WTC11 (cell line): ENCODE data around the gene USP47. TPM values are rescaled to one million over a fixed set of nuclear protein-coding genes. Genes with fewer than 3 reads are reported as not detected.

Source experiments
- ELF4 ChIP-seq: sonication (generic); formaldehyde crosslinking; IDR thresholded peaks from 2 replicates; pipeline ENCODE4 v1.8.1; 2022; ENCODE audit warnings: low read depth, mild to moderate bottlenecking, moderate library complexity, missing genetic modification reagents
- ESRRA ChIP-seq: sonication (generic); formaldehyde crosslinking; IDR thresholded peaks from 2 replicates; pipeline ENCODE4 v1.8.1; 2022; ENCODE audit warnings: mild to moderate bottlenecking, missing genetic modification reagents, borderline replicate concordance
- FOXJ3 ChIP-seq: sonication (generic); formaldehyde crosslinking; IDR thresholded peaks from 2 replicates; pipeline ENCODE4 v1.9.0; 2021; ENCODE audit warnings: missing genetic modification reagents, mild to moderate bottlenecking, borderline replicate concordance
- GABPB1 ChIP-seq: sonication (generic); formaldehyde crosslinking; IDR thresholded peaks from 2 replicates; pipeline ENCODE4 v1.8.1; 2023; ENCODE audit warnings: mild to moderate bottlenecking, missing genetic modification reagents
- GRHL2 ChIP-seq: fragments of 250-450 bp; sonication (Bioruptor Pico); IDR thresholded peaks from 2 replicates; pipeline ENCODE4 v1.8.0; 2022; ENCODE audit warnings: mild to moderate bottlenecking, moderate library complexity; ENCODE audit not compliant: insufficient replicate concordance, severe bottlenecking
- GTF2I ChIP-seq: fragments of 250-450 bp; sonication (Bioruptor Pico); conservative IDR thresholded peaks from 2 replicates; pipeline ENCODE4 v1.4.0; 2021; ENCODE audit warnings: mild to moderate bottlenecking
- HMGA2 ChIP-seq: fragments of 250-450 bp; sonication (Bioruptor Pico); IDR thresholded peaks from 2 replicates; pipeline ENCODE4 v1.4.0; 2021; ENCODE audit warnings: mild to moderate bottlenecking, moderate library complexity
- MXD4 ChIP-seq: fragments of 250-450 bp; sonication (Bioruptor Pico); IDR thresholded peaks from 2 replicates; pipeline ENCODE4 v1.8.0; 2021; ENCODE audit warnings: mild to moderate bottlenecking, moderate library complexity, borderline replicate concordance
- MYBL2 ChIP-seq: sonication (generic); formaldehyde crosslinking; IDR thresholded peaks from 2 replicates; pipeline ENCODE4 v1.8.1; 2023; ENCODE audit warnings: mild to moderate bottlenecking, moderate library complexity, missing genetic modification reagents
- NFYB ChIP-seq: sonication (generic); formaldehyde crosslinking; conservative IDR thresholded peaks from 2 replicates; pipeline ENCODE4 v1.8.0; 2022; ENCODE audit warnings: low read depth, missing genetic modification reagents
- NR2C2 ChIP-seq: sonication (generic); formaldehyde crosslinking; IDR thresholded peaks from 2 replicates; pipeline ENCODE4 v1.8.0; 2022; ENCODE audit warnings: mild to moderate bottlenecking, missing genetic modification reagents
- RELA ChIP-seq: sonication (generic); formaldehyde crosslinking; IDR thresholded peaks from 2 replicates; pipeline ENCODE4 v1.8.1; 2022; ENCODE audit warnings: missing genetic modification reagents, mild to moderate bottlenecking, borderline replicate concordance
- RORB ChIP-seq: fragments of 250-450 bp; sonication (Bioruptor Pico); IDR thresholded peaks from 2 replicates; pipeline ENCODE4 v1.9.0; 2021; ENCODE audit warnings: mild to moderate bottlenecking
- SMAD4 ChIP-seq: sonication (generic); formaldehyde crosslinking; IDR thresholded peaks from 2 replicates; pipeline ENCODE4 v1.8.0; 2022; ENCODE audit warnings: mild to moderate bottlenecking, missing genetic modification reagents
- SP1 ChIP-seq: sonication (generic); formaldehyde crosslinking; conservative IDR thresholded peaks from 2 replicates; pipeline ENCODE4 v1.8.1; 2022; ENCODE audit warnings: missing genetic modification reagents
- TEAD4 ChIP-seq: sonication (generic); formaldehyde crosslinking; IDR thresholded peaks from 2 replicates; pipeline ENCODE4 v1.8.0; 2022; ENCODE audit warnings: mild to moderate bottlenecking, missing genetic modification reagents
- ZBTB21 ChIP-seq: sonication (generic); formaldehyde crosslinking; IDR thresholded peaks from 2 replicates; pipeline ENCODE4 v1.8.1; 2023; ENCODE audit warnings: mild to moderate bottlenecking, missing genetic modification reagents, borderline replicate concordance
- ZNF232 ChIP-seq: sonication (generic); formaldehyde crosslinking; IDR thresholded peaks from 2 replicates; pipeline ENCODE4 v1.8.0; 2022; ENCODE audit warnings: mild to moderate bottlenecking, missing genetic modification reagents
- ZNF317 ChIP-seq: sonication (generic); formaldehyde crosslinking; IDR thresholded peaks from 2 replicates; pipeline ENCODE4 v1.8.1; 2023; ENCODE audit warnings: low read depth, mild to moderate bottlenecking, moderate library complexity, missing genetic modification reagents, borderline replicate concordance
- total RNA-seq: library from RNA; stranded (reverse); gene quantifications from 3 replicates; pipeline ENCODE4 v1.2.3, GENCODE V29; 2021
- TF ChIP-seq, protein P1 (sequence below): sonication (generic); formaldehyde crosslinking; IDR thresholded peaks from 2 replicates; pipeline ENCODE4 v1.8.1; 2023; ENCODE audit warnings: mild to moderate bottlenecking, moderate library complexity, missing genetic modification reagents
- TF ChIP-seq, protein P2 (sequence below): sonication (generic); formaldehyde crosslinking; IDR thresholded peaks from 2 replicates; pipeline ENCODE4 v1.8.1; 2023; ENCODE audit warnings: mild to moderate bottlenecking, missing genetic modification reagents
- TF ChIP-seq, protein P3 (sequence below): sonication (generic); formaldehyde crosslinking; conservative IDR thresholded peaks from 2 replicates; pipeline ENCODE4 v1.8.1; 2022; ENCODE audit warnings: mild to moderate bottlenecking, missing genetic modification reagents
- TF ChIP-seq, protein P4 (sequence below): sonication (generic); formaldehyde crosslinking; IDR thresholded peaks from 2 replicates; pipeline ENCODE4 v1.8.0; 2022; ENCODE audit warnings: mild to moderate bottlenecking, missing genetic modification reagents
- TF ChIP-seq, protein P5 (sequence below): sonication (generic); formaldehyde crosslinking; IDR thresholded peaks from 2 replicates; pipeline ENCODE4 v1.8.0; 2022; ENCODE audit warnings: missing genetic modification reagents
- TF ChIP-seq, protein P6 (sequence below): sonication (generic); formaldehyde crosslinking; IDR thresholded peaks from 2 replicates; pipeline ENCODE4 v1.8.1; 2023; ENCODE audit warnings: mild to moderate bottlenecking, missing genetic modification reagents, moderate library complexity
- TF ChIP-seq, protein P7 (sequence below): sonication (generic); formaldehyde crosslinking; conservative IDR thresholded peaks from 2 replicates; pipeline ENCODE4 v1.8.1; 2023; ENCODE audit warnings: mild to moderate bottlenecking, low read depth, missing genetic modification reagents, moderate library complexity

USP47 gene
- total RNA-seq, 1 experiment from 2014 or later = 19.7 TPM

DNA sequence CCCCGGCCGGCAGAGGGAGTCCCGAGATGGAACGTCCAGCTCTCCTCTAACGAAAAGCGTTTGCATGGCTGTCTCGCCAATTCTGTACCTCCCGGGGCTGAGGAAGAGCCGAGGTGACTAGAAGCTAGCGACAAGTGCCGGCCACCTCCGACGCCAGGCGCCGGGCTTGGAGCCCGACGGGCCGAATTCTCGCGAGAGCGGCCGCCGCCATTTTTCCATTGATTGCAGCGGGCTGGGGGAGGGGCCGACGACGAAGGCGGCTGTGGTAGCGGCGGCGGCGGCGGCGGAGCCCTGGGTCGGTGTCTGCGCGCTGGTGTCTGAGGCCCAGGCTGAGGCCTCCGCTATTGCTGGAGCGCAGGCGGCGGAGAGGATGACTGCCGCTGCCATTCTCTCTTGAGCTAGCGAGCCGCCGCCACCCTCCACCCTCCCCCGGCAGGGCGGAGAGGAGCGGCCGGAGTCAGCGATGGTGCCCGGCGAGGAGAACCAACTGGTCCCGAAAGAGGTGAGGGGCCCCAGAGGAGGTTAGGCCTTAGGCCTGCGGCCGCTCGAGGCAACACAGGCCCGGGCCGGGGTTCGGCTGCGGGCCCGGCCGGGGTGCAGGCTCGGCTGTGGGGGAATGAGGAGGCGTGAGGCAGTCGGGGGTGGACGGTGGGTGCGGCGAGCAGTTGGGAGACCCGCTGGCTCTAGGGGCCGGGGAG is at the start of gene USP47 (continued):
- TF ChIP-seq, protein P1, sequence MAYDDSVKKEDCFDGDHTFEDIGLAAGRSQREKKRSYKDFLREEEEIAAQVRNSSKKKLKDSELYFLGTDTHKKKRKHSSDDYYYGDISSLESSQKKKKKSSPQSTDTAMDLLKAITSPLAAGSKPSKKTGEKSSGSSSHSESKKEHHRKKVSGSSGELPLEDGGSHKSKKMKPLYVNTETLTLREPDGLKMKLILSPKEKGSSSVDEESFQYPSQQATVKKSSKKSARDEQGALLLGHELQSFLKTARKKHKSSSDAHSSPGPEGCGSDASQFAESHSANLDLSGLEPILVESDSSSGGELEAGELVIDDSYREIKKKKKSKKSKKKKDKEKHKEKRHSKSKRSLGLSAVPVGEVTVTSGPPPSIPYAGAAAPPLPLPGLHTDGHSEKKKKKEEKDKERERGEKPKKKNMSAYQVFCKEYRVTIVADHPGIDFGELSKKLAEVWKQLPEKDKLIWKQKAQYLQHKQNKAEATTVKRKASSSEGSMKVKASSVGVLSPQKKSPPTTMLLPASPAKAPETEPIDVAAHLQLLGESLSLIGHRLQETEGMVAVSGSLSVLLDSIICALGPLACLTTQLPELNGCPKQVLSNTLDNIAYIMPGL (CRISPR knock-in tag) = peak; percentile 91
- no peak for TF ChIP-seq FOXJ3 (CRISPR knock-in tag)
- TF ChIP-seq, protein P2, sequence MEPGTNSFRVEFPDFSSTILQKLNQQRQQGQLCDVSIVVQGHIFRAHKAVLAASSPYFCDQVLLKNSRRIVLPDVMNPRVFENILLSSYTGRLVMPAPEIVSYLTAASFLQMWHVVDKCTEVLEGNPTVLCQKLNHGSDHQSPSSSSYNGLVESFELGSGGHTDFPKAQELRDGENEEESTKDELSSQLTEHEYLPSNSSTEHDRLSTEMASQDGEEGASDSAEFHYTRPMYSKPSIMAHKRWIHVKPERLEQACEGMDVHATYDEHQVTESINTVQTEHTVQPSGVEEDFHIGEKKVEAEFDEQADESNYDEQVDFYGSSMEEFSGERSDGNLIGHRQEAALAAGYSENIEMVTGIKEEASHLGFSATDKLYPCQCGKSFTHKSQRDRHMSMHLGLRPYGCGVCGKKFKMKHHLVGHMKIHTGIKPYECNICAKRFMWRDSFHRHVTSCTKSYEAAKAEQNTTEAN (CRISPR knock-in tag) = peak; percentile 89
- TF ChIP-seq, protein P3, sequence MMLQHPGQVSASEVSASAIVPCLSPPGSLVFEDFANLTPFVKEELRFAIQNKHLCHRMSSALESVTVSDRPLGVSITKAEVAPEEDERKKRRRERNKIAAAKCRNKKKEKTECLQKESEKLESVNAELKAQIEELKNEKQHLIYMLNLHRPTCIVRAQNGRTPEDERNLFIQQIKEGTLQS = no peak
- no peak for TF ChIP-seq RORB (CRISPR knock-in tag)
- TF ChIP-seq, protein P4, sequence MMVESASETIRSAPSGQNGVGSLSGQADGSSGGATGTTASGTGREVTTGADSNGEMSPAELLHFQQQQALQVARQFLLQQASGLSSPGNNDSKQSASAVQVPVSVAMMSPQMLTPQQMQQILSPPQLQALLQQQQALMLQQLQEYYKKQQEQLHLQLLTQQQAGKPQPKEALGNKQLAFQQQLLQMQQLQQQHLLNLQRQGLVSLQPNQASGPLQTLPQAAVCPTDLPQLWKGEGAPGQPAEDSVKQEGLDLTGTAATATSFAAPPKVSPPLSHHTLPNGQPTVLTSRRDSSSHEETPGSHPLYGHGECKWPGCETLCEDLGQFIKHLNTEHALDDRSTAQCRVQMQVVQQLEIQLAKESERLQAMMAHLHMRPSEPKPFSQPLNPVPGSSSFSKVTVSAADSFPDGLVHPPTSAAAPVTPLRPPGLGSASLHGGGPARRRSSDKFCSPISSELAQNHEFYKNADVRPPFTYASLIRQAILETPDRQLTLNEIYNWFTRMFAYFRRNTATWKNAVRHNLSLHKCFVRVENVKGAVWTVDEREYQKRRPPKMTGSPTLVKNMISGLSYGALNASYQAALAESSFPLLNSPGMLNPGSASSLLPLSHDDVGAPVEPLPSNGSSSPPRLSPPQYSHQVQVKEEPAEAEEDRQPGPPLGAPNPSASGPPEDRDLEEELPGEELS (CRISPR knock-in tag) = peak; percentile 31
- TF ChIP-seq RELA (CRISPR knock-in tag) = no peak
- TF ChIP-seq TEAD4 = no peak
- no peak for TF ChIP-seq GTF2I (CRISPR knock-in tag)
- no peak for TF ChIP-seq ZNF317 (CRISPR knock-in tag)
- TF ChIP-seq MYBL2 (CRISPR knock-in tag) = peak; percentile 76
- TF ChIP-seq MXD4 (CRISPR knock-in tag) = no peak
- TF ChIP-seq, protein P5, sequence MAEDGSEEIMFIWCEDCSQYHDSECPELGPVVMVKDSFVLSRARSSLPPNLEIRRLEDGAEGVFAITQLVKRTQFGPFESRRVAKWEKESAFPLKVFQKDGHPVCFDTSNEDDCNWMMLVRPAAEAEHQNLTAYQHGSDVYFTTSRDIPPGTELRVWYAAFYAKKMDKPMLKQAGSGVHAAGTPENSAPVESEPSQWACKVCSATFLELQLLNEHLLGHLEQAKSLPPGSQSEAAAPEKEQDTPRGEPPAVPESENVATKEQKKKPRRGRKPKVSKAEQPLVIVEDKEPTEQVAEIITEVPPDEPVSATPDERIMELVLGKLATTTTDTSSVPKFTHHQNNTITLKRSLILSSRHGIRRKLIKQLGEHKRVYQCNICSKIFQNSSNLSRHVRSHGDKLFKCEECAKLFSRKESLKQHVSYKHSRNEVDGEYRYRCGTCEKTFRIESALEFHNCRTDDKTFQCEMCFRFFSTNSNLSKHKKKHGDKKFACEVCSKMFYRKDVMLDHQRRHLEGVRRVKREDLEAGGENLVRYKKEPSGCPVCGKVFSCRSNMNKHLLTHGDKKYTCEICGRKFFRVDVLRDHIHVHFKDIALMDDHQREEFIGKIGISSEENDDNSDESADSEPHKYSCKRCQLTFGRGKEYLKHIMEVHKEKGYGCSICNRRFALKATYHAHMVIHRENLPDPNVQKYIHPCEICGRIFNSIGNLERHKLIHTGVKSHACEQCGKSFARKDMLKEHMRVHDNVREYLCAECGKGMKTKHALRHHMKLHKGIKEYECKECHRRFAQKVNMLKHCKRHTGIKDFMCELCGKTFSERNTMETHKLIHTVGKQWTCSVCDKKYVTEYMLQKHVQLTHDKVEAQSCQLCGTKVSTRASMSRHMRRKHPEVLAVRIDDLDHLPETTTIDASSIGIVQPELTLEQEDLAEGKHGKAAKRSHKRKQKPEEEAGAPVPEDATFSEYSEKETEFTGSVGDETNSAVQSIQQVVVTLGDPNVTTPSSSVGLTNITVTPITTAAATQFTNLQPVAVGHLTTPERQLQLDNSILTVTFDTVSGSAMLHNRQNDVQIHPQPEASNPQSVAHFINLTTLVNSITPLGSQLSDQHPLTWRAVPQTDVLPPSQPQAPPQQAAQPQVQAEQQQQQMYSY (CRISPR knock-in tag) = no peak
- no peak for TF ChIP-seq ESRRA (CRISPR knock-in tag)
- TF ChIP-seq ELF4 = peak; percentile 58; the same call in 1 of the 2 replicates
- TF ChIP-seq ZNF232 (CRISPR knock-in tag) = peak; percentile 68; the same call in 1 of the 2 replicates
- TF ChIP-seq NFYB (CRISPR knock-in tag) = no peak
- TF ChIP-seq, protein P6, sequence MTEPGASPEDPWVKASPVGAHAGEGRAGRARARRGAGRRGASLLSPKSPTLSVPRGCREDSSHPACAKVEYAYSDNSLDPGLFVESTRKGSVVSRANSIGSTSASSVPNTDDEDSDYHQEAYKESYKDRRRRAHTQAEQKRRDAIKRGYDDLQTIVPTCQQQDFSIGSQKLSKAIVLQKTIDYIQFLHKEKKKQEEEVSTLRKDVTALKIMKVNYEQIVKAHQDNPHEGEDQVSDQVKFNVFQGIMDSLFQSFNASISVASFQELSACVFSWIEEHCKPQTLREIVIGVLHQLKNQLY (CRISPR knock-in tag) = 0 out of 2 replicates have a peak, but pooled peaks have one; percentile 66
- TF ChIP-seq HMGA2 (CRISPR knock-in tag) = no peak
- no peak for TF ChIP-seq GABPB1
- TF ChIP-seq, protein P7, sequence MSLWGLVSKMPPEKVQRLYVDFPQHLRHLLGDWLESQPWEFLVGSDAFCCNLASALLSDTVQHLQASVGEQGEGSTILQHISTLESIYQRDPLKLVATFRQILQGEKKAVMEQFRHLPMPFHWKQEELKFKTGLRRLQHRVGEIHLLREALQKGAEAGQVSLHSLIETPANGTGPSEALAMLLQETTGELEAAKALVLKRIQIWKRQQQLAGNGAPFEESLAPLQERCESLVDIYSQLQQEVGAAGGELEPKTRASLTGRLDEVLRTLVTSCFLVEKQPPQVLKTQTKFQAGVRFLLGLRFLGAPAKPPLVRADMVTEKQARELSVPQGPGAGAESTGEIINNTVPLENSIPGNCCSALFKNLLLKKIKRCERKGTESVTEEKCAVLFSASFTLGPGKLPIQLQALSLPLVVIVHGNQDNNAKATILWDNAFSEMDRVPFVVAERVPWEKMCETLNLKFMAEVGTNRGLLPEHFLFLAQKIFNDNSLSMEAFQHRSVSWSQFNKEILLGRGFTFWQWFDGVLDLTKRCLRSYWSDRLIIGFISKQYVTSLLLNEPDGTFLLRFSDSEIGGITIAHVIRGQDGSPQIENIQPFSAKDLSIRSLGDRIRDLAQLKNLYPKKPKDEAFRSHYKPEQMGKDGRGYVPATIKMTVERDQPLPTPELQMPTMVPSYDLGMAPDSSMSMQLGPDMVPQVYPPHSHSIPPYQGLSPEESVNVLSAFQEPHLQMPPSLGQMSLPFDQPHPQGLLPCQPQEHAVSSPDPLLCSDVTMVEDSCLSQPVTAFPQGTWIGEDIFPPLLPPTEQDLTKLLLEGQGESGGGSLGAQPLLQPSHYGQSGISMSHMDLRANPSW (CRISPR knock-in tag) = no peak
- TF ChIP-seq ZBTB21 (CRISPR knock-in tag) = no peak
- no peak for TF ChIP-seq GRHL2 (CRISPR knock-in tag)
- TF ChIP-seq SP1 (CRISPR knock-in tag) = peak; percentile 48
- no peak for TF ChIP-seq SMAD4 (CRISPR knock-in tag)
- TF ChIP-seq NR2C2 (CRISPR knock-in tag) = no peak
